Endothelial cell of umbilical vein (primary cell): ENCODE results near the gene SPAG16. TPM values are rescaled to one million over a fixed set of nuclear protein-coding genes. Genes with fewer than 3 reads are reported as not detected.
A peak's percentile ranks its signal among the peaks of the same experiment; 100 is the strongest.

Experiments used
- BruUV-seq: library from RNA; stranded (reverse); fragments of 400-500 nt; replicated peaks from 2 replicates; lab custom pipeline; 2021; lab: Mats Ljungman, UMichigan
- CTCF ChIA-PET: fragments of 300-600, 350-600 bp; sonication (Branson Sonifier 250); formaldehyde crosslinking; loops from one replicate; lab custom pipeline; 2021; ENCODE audit warnings: antibody characterized with exemption, inconsistent platforms; lab: Charles Lee
- POLR2A ChIA-PET: fragments of 300-600, 350-600 bp; sonication (Branson Sonifier 250); formaldehyde crosslinking; loops from one replicate; lab custom pipeline; 2021; ENCODE audit warnings: antibody characterized with exemption, inconsistent platforms; lab: Charles Lee
- DNase-seq: peaks from one replicate; pipeline ENCODE4 v3.0.0-alpha.2; 2011; ENCODE audit warnings: low read depth, low spot score
- FAIRE-seq: peaks from 2 replicates; lab custom pipeline; 2011; peaks lifted over from hg19 to GRCh38; lab: Jason Lieb, UNC
- H2AFZ ChIP-seq: 2 replicates; pipeline ENCODE4 v1.6.0; 2012; ENCODE audit warnings: low read depth, low read length, control low read depth, inconsistent platforms
- H3K27ac ChIP-seq: 2 replicates; pipeline ENCODE4 v1.5.1; 2011; ENCODE audit warnings: low read depth, mild to moderate bottlenecking, control low read depth, low read length, moderate library complexity; ENCODE audit not compliant: insufficient read depth
- H3K27me3 ChIP-seq, 2 experiments: 2 replicates each; pipeline versions ENCODE4 v1.6.0 to v1.6.1; 2011; ENCODE audit warnings: low read length in 2 of 2, mixed read lengths in 1 of 2; ENCODE audit not compliant: control insufficient read depth in 2 of 2, insufficient read depth in 2 of 2
- H3K36me3 ChIP-seq, 2 experiments: 2 replicates in 1 of 2; 3 replicates in 1 of 2; pipeline ENCODE4 v1.5.1; 2011; ENCODE audit warnings: low read length in 2 of 2, mild to moderate bottlenecking in 1 of 2, moderate library complexity in 1 of 2; ENCODE audit not compliant: control insufficient read depth in 2 of 2, insufficient read depth in 2 of 2; ENCODE audit errors: extremely low read depth in 1 of 2
- H3K4me1 ChIP-seq: 3 replicates; pipeline ENCODE4 v1.5.1; 2011; ENCODE audit warnings: mild to moderate bottlenecking, low read length; ENCODE audit not compliant: control insufficient read depth, insufficient read depth; ENCODE audit errors: extremely low read depth
- H3K4me2 ChIP-seq: 2 replicates; pipeline ENCODE4 v1.6.1; 2011; ENCODE audit warnings: low read length, control low read depth, mixed read lengths; ENCODE audit not compliant: insufficient read depth
- H3K4me3 ChIP-seq, 3 experiments: fragments of 200-600 bp in 1 of 3; sonication (generic), shearing (Covaris generic) in 1 of 3; replicated peaks in 1 of 3; 2 replicates each; pipeline ENCODE4 v1.5.1; 2011 to 2016; ENCODE audit warnings: control low read depth in 3 of 3, low read length in 3 of 3, mild to moderate bottlenecking in 2 of 3, inconsistent platforms in 1 of 3, low read depth in 1 of 3, moderate library complexity in 1 of 3; ENCODE audit not compliant: insufficient read depth in 1 of 3
- H3K79me2 ChIP-seq: 2 replicates; pipeline ENCODE4 v1.6.0; 2012; ENCODE audit warnings: low read length, inconsistent platforms; ENCODE audit not compliant: control insufficient read depth, insufficient read depth
- H3K9ac ChIP-seq: replicated peaks from 2 replicates; pipeline ENCODE3; 2011; ENCODE audit warnings: low read length, control low read depth; ENCODE audit not compliant: insufficient read depth; ENCODE audit errors: extremely low read depth
- H3K9me1 ChIP-seq: replicated peaks from 3 replicates; pipeline ENCODE4 v1.6.0; 2011; ENCODE audit warnings: mild to moderate bottlenecking, low read length; ENCODE audit not compliant: control insufficient read depth, insufficient read depth; ENCODE audit errors: extremely low read depth
- H3K9me3 ChIP-seq: replicated peaks from 2 replicates; pipeline ENCODE4 v1.5.1; 2012; ENCODE audit warnings: low read length, inconsistent platforms; ENCODE audit not compliant: control insufficient read depth, insufficient read depth
- H4K20me1 ChIP-seq: replicated peaks from 2 replicates; pipeline ENCODE3; 2011; ENCODE audit warnings: mild to moderate bottlenecking, low read length; ENCODE audit not compliant: control insufficient read depth, insufficient read depth; ENCODE audit errors: extremely low read depth
- EZH2 ChIP-seq: IDR thresholded peaks from 2 replicates; pipeline ENCODE4 v1.6.1; 2012; ENCODE audit warnings: borderline replicate concordance, low read depth, mild to moderate bottlenecking, moderate library complexity, low read length, inconsistent platforms; ENCODE audit not compliant: severe bottlenecking
- FOS ChIP-seq: IDR thresholded peaks from 2 replicates; pipeline ENCODE4 v1.6.1; 2011; ENCODE audit warnings: mild to moderate bottlenecking, low read length, moderate library complexity, borderline replicate concordance; ENCODE audit not compliant: insufficient read depth
- GATA2 ChIP-seq: IDR thresholded peaks from 2 replicates; pipeline ENCODE4 v1.7.0; 2011; ENCODE audit warnings: low read depth, mild to moderate bottlenecking, moderate library complexity, mixed read lengths, low read length; ENCODE audit not compliant: insufficient read length, insufficient read depth
- JUN ChIP-seq: IDR thresholded peaks from 2 replicates; pipeline ENCODE4 v1.6.1; 2011; ENCODE audit warnings: borderline replicate concordance, low read depth; ENCODE audit not compliant: insufficient read length, insufficient read depth
- MYC ChIP-seq: IDR thresholded peaks from one replicate; pipeline ENCODE4 v1.6.1; 2011; ENCODE audit warnings: mild to moderate bottlenecking, low read depth, low read length
- POLR2A ChIP-seq: IDR thresholded peaks from 2 replicates; pipeline ENCODE4 v1.6.1; 2012; ENCODE audit warnings: low read depth, mild to moderate bottlenecking, control low read depth, low read length
- POLR2AphosphoS5 ChIP-seq: IDR thresholded peaks from 2 replicates; pipeline ENCODE4 v1.6.1; 2012; ENCODE audit warnings: low read depth, mild to moderate bottlenecking, control low read depth, low read length, moderate library complexity; ENCODE audit not compliant: insufficient read depth
- dilution Hi-C: fragments of 300-500 bp; cut with MboI; formaldehyde crosslinking; loops from one replicate; pipeline ENCODE4 v1.15.0; 2019; ENCODE audit warnings: low sequenced_read_pairs; ENCODE audit not compliant: extremely low pct_ligation_motif_present
- intact Hi-C: fragments of 100-400 bp; cut with micrococcal nuclease; formaldehyde crosslinking; loops from one replicate; pipeline ENCODE4 v1.10.0; 2022
- polyA plus RNA-seq, 4 experiments: library from polyadenylated mRNA; depleted of rRNA in 3 of 4; stranded (reverse) in 3 of 4; unstranded in 1 of 4; fragments of >200 nt; gene quantifications; 2 replicates each; pipeline versions ENCODE4 v1.2.1 to v1.2.3, GENCODE V29; 2011 to 2012; ENCODE audit warnings: missing spikeins in 1 of 4
- total RNA-seq: library from RNA; stranded (reverse); gene quantifications from 2 replicates; pipeline ENCODE4 v1.2.3, GENCODE V29; 2021
- TF ChIP-seq, protein P1 (sequence below), 2 donors: IDR thresholded peaks; 1 replicate in 1 of 2; 2 replicates in 1 of 2; pipeline ENCODE4 v1.5.1; 2011; ENCODE audit warnings: low read length in 2 of 2, mild to moderate bottlenecking in 2 of 2, moderate library complexity in 2 of 2, control low read depth in 1 of 2, inconsistent platforms in 1 of 2, low read depth in 1 of 2; ENCODE audit not compliant: insufficient read depth in 1 of 2; ENCODE audit errors: extremely low read depth in 1 of 2
- TF ChIP-seq, protein P2 (sequence below): IDR thresholded peaks from 2 replicates; pipeline ENCODE4 v1.6.1; 2011; ENCODE audit not compliant: insufficient read depth, insufficient read length

Gene SPAG16
- total and polyA plus RNA-seq, 2 donors (not counting 3 experiments of a cell fraction or from before 2014, with no cell fraction given): 4.0 to 7.7 TPM

- H3K27me3 ChIP-seq: no peaks in the 10 kb centered on the region
- H3K4me1 ChIP-seq: peaks cover 6% of the 10 kb centered on the region
- H2AFZ ChIP-seq: no peak overlapping the region
- intact Hi-C loops: no loop called here
- H3K36me3 ChIP-seq: no peaks in the 10 kb centered on the region
- FAIRE-seq (peak; percentile 72), DNase-seq (no peak)
- H3K9ac ChIP-seq: no peak overlapping the region
- H3K9me3 ChIP-seq: no peaks in the 10 kb centered on the region
- no peaks in the 10 kb centered on the region for H4K20me1 ChIP-seq
- POLR2A ChIA-PET: no interaction called here
- CTCF ChIA-PET: no interaction called here
- no peak overlapping the region for H3K4me3 ChIP-seq
- H3K4me2 ChIP-seq: no peak overlapping the region
- TF ChIP-seq JUN (no peak), FOS (no peak), GATA2 (no peak), MYC (no peak), POLR2AphosphoS5 (no peak), POLR2A (no peak), EZH2 (no peak)
- TF ChIP-seq, protein P1, sequence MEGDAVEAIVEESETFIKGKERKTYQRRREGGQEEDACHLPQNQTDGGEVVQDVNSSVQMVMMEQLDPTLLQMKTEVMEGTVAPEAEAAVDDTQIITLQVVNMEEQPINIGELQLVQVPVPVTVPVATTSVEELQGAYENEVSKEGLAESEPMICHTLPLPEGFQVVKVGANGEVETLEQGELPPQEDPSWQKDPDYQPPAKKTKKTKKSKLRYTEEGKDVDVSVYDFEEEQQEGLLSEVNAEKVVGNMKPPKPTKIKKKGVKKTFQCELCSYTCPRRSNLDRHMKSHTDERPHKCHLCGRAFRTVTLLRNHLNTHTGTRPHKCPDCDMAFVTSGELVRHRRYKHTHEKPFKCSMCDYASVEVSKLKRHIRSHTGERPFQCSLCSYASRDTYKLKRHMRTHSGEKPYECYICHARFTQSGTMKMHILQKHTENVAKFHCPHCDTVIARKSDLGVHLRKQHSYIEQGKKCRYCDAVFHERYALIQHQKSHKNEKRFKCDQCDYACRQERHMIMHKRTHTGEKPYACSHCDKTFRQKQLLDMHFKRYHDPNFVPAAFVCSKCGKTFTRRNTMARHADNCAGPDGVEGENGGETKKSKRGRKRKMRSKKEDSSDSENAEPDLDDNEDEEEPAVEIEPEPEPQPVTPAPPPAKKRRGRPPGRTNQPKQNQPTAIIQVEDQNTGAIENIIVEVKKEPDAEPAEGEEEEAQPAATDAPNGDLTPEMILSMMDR (IDR thresholded peaks at IDR 0.05; ENCODE audit: extremely low read depth in 1 of 2, insufficient read depth in 1 of 2, low read depth in 1 of 2, low read length in 2 of 2): no peak
- TF ChIP-seq, protein P2, sequence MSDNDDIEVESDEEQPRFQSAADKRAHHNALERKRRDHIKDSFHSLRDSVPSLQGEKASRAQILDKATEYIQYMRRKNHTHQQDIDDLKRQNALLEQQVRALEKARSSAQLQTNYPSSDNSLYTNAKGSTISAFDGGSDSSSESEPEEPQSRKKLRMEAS: no peak
- BruUV-seq: no TSS peak
- dilution Hi-C loops: no loop called here
- H3K9me1 ChIP-seq: no peaks in the 10 kb centered on the region
- no peak overlapping the region for H3K27ac ChIP-seq
- H3K79me2 ChIP-seq: no peaks in the 10 kb centered on the region
Measured at GRCh38 chr2:213288913-213289700, 4.8 kb downstream of the SPAG16 start.
